ENCODE results near the gene RASD1. TPM values are rescaled to one million over a fixed set of nuclear protein-coding genes. Genes with fewer than 3 reads are reported as not detected.
A peak's percentile ranks its signal among the peaks of the same experiment; 100 is the strongest.

RASD1 gene
- total RNA-seq, 1 donor from 2014 or later: 25.4 TPM

- Histone ChIP-seq H3K27ac (replicated peaks) (no peak overlapping the region), H3K4me3 (no peak overlapping the region), H3K9me3 (replicated peaks) (no peaks in the 10 kb centered on the region), H3K27me3 (ENCODE audit: low read depth) (no peaks in the 10 kb centered on the region), H3K4me1 (peaks cover 18% of the 10 kb centered on the region), H3K36me3 (no peaks in the 10 kb centered on the region)
- DNase-seq: peak; percentile 9
- intact Hi-C loops (cut with micrococcal nuclease): loop anchor here (10.0 kb wide), 1 partner anchor 57 kb away; no protein-coding TSS in a partner anchor
- no peak for TF ChIP-seq CTCF (IDR thresholded peaks at IDR 0.05; ENCODE audit: borderline replicate concordance)
Observed at GRCh38 chr17:17508019-17508535, 11.9 kb upstream of the RASD1 start.

- Histone ChIP-seq H3K27me3 (ENCODE audit: low read depth) (no peaks in the 10 kb centered on the region), H3K4me3 (no peak overlapping the region), H3K4me1 (peaks cover 18% of the 10 kb centered on the region), H3K27ac (replicated peaks) (peak overlapping the region; percentile 81), H3K36me3 (no peaks in the 10 kb centered on the region), H3K9me3 (replicated peaks) (no peaks in the 10 kb centered on the region)
- TF ChIP-seq CTCF (IDR thresholded peaks at IDR 0.05; ENCODE audit: borderline replicate concordance): no peak
- intact Hi-C loops (cut with micrococcal nuclease): loop anchor here (10.0 kb wide), 1 partner anchor 57 kb away; no protein-coding TSS in a partner anchor
- DNase-seq: peak; percentile 12
Observed at GRCh38 chr17:17507465-17508011, 11.3 kb upstream of the RASD1 start.

GRCh38 chr17:17506893-17507464, 10.8 kb upstream of the RASD1 start:
- Histone ChIP-seq H3K4me3 (no peak overlapping the region), H3K27ac (replicated peaks) (peak overlapping the region; percentile 81), H3K9me3 (replicated peaks) (no peaks in the 10 kb centered on the region), H3K36me3 (no peaks in the 10 kb centered on the region), H3K4me1 (peaks cover 18% of the 10 kb centered on the region), H3K27me3 (ENCODE audit: low read depth) (no peaks in the 10 kb centered on the region)
- no peak for TF ChIP-seq CTCF (IDR thresholded peaks at IDR 0.05; ENCODE audit: borderline replicate concordance)
- intact Hi-C loops (cut with micrococcal nuclease): loop anchor here (10.0 kb wide), 1 partner anchor 58 kb away; no protein-coding TSS in a partner anchor
- DNase-seq: peak; percentile 70

- no peak for TF ChIP-seq CTCF (IDR thresholded peaks at IDR 0.05; ENCODE audit: borderline replicate concordance)
- intact Hi-C loops (cut with micrococcal nuclease): loop anchor here (10.0 kb wide), 1 partner anchor 59 kb away; no protein-coding TSS in a partner anchor
- H3K27ac ChIP-seq (replicated peaks): peak overlapping the region; percentile 81
- peak; percentile 24 for DNase-seq
- no peaks in the 10 kb centered on the region for H3K9me3 ChIP-seq (replicated peaks)
- peaks cover 18% of the 10 kb centered on the region for H3K4me1 ChIP-seq
- no peaks in the 10 kb centered on the region for H3K27me3 ChIP-seq (ENCODE audit: low read depth)
- H3K36me3 ChIP-seq: no peaks in the 10 kb centered on the region
- no peak overlapping the region for H3K4me3 ChIP-seq
Observed at GRCh38 chr17:17506181-17506741, 10.1 kb upstream of the RASD1 start.

GRCh38 chr17:17505610-17506171, 9.5 kb upstream of the RASD1 start:
- TF ChIP-seq CTCF (IDR thresholded peaks at IDR 0.05; ENCODE audit: borderline replicate concordance): no peak
- intact Hi-C loops (cut with micrococcal nuclease): loop anchor here (10.0 kb wide), 1 partner anchor 59 kb away; no protein-coding TSS in a partner anchor
- Histone ChIP-seq H3K27ac (replicated peaks) (peak overlapping the region; percentile 81), H3K9me3 (replicated peaks) (no peaks in the 10 kb centered on the region), H3K4me1 (peaks cover 18% of the 10 kb centered on the region), H3K4me3 (no peak overlapping the region), H3K36me3 (no peaks in the 10 kb centered on the region), H3K27me3 (ENCODE audit: low read depth) (no peaks in the 10 kb centered on the region)
- no peak for DNase-seq
